ENCODE measurements around the gene ZNF430.
"Not testable (repeated sequence)": the region's sequence is repeated elsewhere in the genome, so short reads cannot be mapped to it uniquely, and the experiment has no call there.

ZNF430 gene

DNA sequence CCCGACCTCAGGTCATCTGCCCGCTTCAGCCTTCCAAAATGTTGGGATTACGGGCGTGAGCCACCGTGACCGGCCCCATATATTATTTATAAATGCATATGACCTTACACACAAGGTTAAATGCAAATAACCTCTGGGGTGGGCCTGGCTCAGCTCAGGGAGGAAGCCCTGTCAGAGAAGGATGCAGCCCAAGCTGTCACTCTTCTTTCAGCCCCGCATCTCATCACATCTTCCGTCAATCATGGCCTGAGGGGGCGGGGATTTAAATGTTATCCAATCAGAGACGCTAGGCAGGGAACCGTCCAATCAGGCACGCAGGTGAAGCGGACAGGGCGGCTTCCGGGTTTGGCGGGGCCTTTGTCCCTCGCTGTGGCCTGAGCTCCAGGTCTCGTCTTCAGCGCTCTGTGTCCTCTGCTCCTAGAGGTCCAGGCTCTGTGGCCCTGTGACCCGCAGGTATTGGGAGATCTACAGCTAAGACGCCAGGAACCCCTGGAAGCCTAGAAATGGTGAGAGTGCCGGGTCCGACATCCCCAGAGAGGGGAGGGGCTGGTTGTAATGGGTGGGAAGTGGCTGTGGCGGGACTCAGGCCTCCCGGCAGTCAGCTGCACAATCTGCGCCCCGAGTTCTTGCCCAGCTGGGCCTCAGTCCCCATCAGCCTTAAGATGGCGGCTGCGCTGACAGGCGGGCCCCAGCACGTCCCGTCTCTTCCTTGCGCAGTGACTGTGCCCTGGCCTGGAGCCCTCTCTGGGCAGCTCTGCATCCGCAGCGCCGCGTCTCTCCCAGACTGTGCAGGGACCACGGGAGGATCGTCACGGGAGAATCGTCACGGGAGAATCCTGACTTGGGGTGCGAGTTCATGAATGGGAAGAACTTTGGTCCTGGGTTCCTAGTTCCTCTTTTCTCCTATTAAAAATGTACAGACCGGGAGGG, at the start of gene ZNF430:
Gene ZNF430, plus strand, starts transcription at position 360 of the 930 bp plus-strand sequence. Its CDS starts 144 bp downstream, at position 504.
- DNase-seq (ENCODE audit: low spot score) = peak; percentile 88

DNA sequence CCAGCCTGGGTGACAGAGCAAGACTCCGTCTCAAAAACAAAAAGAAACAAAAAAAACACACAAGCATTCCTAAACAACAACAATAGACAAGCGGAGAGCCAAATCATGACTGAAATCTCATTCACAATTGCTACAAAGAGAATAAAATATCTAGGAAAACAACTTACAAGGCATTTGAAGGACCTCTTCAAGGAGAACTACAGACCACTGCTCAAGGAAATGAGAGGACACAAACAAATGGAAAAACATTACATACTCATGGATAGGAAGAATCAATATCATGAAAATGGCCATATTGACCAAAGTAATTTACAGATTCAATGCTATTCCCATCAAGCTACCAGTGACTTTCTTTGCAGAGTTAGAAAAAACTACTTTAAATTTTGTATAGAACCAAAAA, 27.7 kb upstream of the ZNF430 start:
- DNase-seq (ENCODE audit: low spot score) = not testable (repeated sequence)

DNA sequence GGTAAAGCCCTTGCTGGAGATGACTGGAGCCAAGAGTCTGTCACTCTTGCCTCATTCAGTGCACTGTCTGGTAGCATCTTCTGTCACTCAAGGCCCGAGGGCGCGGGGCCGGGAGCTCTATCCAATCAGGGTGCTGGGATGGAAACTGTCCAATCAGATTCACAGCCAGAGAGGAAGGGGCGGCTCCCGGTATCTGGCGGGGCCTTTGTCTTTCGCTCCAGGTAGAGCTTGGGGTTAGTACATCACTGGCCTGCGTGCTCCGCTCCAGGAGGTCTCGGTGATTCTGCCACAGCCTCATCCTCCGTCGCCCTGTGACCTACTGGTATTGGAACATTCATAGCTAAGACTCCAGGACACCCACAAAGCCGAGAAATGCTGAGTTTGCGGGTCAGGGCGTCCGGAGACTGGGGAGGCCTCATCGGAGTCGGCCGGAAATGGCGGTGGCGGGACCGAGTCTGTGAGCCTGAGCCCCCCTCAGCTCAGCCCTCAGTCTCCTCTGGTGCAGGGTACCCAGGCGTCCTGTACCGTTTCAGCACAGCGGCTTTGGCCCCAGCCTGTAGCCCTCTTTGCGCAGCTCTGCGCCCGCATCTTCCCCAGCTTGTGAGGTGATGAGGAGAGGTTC, 20.6 kb upstream of the ZNF430 start:
- peak; percentile 17 for DNase-seq (ENCODE audit: low spot score)

DNA sequence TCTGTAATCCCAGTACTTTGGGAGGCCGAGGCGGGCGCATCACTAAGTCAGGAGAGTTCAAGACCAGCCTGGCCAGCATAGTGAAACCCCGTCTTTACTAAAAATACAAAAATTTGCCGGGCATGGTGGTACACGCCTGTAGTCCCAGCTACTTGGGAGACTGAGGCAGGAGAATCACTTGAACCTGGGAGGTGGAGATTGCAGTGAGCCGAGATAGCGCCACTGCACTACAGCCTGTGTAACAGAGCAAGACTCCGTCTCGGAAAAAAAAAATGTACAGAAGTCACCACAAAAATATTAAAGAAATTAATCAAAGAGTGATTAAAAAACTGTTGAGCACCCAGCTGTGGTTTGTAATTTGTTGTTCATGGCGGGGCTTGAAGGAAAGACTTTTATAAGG, 781 bp downstream of the ZNF430 start:
- DNase-seq (ENCODE audit: low spot score) = not testable (repeated sequence)

DNA sequence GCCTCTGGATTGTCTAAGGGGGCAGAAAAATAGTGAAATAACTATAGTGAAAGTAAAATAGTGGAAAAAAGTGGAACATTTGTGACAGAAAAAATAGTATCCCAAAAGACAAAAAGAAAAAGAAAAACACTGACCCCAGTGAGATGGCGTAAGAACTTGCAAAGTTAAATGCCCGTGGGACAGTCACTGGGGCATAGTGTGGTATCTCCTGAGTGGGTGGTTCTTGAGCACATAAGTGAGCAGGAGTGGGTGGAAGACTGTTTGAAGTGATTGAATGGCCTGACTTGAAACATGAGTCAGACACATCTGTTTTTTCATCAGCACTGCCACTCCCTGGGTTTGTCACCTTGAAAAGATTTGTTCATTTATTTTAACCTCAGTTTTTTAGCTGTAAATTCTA, 2.5 kb downstream of the ZNF430 start:
- no peak for DNase-seq (ENCODE audit: low spot score)

DNA sequence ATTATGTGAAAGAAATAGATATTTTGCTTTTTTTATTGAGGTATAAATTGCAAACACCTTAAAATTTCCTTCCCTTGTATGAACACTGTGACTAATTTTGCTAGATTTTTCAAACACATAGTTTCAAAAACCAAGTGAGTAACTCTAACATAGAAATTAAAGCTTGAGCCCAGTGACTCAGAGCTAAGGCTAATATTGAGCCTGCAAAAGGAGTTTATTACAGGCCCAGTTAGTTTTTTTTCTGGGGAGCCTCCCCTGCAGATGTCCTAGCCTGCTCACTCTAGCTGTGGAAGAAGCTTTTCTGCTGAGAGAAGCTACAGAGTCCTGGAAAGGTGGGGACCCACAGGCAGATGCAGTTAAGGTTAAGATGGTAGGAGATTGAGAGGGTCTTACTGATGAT, 3.4 kb downstream of the ZNF430 start:
- no peak for DNase-seq (ENCODE audit: low spot score)

DNA sequence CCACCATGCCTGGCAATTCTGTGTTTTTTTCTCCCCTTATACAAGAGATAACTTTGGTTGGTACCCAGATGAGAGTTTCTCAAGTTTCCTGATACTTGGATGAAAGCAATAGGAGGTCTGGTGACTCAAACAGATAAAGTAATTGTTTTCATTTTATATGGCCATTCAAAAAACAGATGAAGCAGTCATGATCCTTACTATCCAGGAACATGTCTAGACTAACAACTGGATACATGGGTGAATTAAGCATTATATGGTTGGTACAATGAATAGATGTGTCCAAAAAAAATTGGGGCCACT, 8.5 kb downstream of the ZNF430 start:
- no peak for DNase-seq (ENCODE audit: low spot score)

DNA sequence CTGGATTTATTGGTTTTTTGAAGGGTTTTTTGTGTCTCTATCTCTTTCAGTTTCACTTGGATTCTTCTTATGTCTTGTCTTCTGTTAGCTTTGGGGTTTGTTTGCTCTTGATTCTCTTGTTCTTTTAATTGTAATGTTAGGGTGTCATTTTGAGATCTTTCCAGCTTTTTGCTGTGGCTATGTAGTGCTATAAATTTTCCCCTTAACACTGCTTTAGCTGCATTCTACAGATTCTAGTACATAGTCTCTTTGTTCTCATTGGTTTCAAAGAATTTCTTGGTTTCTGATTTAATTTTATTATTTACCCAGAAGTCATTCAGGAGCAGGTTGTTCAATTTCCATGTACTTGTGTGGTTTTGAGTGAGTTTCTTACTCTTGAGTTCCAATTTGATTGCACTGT, 24.6 kb downstream of the ZNF430 start:
- no peak for DNase-seq (ENCODE audit: low spot score)

DNA sequence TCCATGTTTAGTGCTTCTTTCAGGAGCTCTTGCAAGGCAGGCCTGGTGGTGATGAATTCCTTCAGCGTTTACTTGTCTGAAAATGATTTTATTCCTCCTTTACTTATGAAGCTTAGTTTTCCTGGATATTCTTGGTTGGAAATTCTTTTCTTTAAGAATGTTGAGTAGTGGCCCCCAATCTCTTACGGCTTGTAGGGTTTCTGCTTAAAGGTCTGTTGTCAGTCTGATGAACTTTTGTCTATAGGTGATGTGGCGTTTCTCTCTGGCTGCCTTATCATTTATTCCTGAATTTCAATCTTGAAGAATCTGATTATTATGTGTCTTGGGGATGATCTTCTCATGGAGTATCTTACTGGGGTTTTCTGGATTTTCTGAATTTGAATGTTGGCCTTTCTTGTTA, 26.0 kb downstream of the ZNF430 start:
- no peak for DNase-seq (ENCODE audit: low spot score)

DNA sequence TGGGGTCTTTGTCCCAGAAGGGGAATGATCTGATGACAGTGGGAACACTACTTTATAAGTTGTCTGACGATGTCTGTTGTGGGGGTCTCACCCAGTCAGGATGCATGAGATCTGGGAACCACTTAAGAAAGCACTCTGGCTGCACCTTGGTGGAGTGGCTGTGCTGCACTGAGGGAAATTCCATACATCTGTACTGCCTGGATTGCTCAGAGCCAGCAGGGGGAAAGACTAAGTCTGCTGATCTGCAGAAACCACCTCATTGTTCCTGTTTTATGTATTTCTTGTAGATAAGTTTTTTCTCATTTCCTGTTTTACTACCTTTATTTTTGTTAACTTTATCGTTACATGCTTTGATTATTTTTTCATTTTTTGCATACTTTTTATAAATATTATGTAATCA, 27.3 kb downstream of the ZNF430 start:
- no peak for DNase-seq (ENCODE audit: low spot score)

DNA sequence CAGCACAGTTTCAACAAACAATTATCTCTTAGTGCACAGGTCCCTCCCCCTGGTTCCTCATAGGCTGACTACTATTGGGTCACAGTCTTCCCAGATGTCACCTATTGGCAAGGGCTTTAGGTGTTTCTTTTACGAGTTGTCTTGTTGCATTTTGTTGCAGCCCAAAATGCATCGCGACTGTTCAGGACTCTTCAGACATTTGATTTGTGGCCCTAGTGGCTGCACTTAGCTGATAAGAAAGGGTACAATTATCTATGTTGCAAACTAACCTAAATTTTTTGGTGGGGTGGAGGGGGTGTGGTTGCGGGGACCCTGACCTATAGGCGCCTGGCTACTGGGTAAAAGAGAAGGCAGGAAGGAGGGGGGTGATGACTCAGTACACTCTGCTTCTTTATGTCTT, 32.4 kb downstream of the ZNF430 start:
- DNase-seq (ENCODE audit: low spot score) = no peak

DNA sequence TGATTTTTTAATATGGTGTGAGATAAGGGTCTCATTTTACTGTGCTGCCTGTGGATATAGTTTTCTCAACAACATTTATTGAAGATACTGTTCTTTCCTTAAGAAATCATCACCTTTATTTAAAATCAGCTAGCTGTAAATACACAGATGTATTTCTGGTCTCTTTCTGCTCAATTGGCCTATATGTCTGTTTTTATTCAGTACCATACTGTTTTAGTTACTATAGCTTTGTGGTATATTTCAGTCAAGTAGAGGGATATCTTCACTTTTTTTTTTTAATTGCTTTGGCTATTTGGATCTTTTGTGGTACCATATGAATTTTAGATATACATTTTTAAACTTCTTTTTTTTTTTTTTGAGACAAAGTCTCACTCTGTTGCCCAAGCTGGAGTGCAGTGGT, 44.9 kb downstream of the ZNF430 start:
- no peak for DNase-seq (ENCODE audit: low spot score)

DNA sequence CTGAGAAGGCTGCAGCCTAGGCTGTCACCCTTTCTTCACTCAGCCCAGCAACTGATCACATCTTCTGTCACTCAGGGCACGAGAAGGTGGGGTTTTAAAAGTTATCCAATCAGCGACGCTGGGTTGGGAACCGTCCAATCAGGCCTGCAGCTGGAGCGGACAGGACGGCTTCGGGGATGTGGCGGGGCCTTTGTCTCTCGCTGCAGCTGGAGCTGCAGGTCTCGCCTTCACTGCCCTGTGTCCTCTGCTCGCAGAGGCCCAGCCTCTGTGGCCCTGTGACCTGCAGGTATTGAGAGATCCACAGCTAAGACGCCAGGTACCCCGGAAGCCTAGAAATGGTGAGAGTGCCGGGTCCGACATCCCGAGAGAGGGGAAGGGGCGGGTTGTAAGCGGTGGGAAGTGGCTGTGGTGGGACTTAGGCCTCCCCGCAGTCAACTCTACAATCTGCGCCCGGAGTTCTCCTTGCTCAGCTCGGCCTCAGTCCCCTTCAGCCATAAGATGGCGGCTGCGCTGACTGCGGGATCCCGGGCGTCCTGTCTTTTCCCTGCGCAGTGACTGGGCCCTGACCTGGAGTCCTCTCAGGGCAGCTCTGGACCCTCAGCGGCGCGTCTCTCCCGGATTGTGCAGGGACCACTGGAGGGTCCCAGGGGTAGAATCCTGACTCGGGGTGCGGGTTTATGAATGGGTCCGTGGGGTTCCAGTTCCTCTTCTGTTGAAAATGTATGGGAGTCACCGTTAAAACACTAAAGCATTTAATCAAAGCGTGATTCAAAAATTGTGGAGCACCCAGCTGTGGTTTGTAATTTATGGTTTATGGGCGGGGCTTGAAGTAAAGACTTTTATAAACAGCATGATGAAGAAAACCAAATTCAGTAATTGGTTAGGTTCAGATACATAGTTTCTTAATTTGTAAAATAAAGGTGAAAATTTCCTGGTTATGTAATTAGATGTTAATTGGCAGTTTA, 61.8 kb downstream of the ZNF430 start, which contains the start of gene ZNF714:
Gene ZNF714, plus strand, starts transcription at position 193 of the 965 bp plus-strand sequence. CDS start 16,066 bp downstream, outside the sequence.
- DNase-seq (ENCODE audit: low spot score) = peak; percentile 88

DNA sequence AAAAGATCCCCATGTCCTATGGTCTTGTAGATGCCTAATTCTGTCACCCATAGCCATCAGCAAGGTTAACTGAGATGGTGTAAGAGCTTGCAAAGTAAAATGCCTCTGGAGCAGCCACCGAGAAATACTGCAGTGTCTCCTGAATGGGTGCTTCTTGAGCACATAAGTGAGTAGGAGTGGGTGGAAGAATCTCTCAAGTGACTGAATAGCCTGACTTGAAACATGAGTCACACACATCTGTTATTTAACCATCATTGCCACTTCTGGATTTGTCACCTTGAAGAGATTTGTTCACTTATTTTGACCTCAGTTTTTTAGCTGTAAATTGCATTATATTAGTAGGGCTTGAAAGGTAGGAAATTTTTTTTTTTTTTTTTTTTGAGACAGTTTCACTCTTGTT, 63.9 kb downstream of the ZNF430 start:
- no peak for DNase-seq (ENCODE audit: low spot score)

DNA sequence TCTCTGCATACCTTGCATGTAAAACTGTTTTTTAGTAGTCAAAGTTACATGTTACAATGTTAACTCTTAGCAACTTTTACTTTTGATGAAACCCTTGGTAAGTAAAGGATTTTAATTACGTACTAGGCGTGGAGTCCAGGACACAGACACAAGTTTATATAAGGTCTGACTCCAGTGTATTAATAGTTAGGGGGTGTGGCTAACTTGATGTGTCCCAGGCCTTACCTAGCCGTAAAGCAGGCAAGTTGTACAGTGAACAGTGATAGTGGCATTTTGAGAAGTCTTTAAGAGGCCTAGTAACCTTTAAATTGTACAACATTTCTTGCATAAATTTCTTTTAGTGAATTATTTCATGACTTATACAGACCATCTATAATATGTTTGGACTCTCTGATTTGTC, 67.4 kb downstream of the ZNF430 start:
- no peak for DNase-seq (ENCODE audit: low spot score)

DNA sequence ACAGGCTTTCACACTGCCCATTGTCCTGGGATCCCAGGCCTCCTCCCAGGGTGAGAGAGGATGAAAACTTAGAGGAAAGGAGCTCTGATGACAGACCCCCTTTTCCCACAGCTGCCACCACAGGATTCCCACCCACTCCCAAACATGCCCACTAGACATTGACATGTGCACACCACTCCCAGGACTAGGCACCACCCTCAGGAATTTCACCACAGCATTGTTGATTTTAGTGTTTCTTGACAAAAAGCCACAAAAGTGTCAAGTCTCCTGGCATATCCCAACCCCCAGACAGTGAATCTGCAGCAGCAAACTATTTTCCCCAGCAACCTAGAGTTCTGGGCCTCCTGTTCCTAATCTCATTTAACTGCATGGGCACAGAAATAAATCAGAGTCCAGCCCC, 71.7 kb downstream of the ZNF430 start:
- DNase-seq (ENCODE audit: low spot score) = no peak

DNA sequence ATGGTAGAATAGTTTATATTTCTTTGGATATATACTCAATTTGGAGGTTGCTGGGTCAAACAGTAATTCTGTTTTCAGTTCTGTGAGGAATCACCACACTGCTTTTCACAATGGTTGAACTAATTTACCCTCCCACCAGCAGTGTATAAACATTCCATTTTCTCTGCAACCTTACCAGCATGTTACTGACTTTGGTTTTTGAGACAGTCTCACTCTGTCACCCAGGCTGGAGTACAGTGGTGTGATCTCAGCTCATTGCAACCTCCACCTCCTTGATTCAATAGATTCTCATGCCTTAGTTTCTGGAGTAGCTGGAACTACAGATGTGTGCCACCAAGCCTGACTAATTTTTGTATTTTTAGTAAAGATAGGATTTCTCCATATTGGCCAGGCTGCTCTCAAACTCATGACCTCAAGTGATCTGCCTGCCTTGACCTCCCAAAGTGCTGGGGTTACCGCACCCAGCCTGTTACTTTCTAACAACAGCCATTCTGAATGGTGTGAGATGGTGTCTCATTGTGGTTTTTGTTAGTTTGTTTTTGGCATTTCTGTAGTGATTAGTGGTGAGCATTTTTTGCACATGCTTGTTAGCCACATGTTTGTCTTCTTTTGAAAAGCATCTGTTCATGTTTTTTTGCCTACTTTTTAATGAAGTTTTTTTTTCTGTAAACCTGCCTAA, 74.0 kb downstream of the ZNF430 start:
- DNase-seq (ENCODE audit: low spot score) = no peak

DNA sequence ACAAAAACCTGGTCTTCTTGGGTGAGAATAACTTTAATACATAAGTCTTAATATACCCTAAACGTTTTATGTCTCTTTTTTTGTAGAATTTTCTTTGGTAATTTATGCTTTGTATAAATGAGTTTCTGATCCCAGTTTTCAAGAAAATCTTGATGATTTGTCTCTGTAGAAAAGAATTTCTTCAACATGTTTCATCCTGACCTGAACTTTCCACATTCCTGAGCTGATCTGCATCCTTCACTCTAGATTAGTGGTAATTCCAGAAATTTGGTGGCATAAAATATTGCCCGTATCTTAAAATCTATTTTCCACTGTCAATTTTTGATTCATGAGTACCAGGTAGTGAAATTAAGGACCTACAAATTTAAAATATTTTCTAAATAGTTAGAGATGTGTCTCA, 77.8 kb downstream of the ZNF430 start:
- DNase-seq (ENCODE audit: low spot score) = no peak

DNA sequence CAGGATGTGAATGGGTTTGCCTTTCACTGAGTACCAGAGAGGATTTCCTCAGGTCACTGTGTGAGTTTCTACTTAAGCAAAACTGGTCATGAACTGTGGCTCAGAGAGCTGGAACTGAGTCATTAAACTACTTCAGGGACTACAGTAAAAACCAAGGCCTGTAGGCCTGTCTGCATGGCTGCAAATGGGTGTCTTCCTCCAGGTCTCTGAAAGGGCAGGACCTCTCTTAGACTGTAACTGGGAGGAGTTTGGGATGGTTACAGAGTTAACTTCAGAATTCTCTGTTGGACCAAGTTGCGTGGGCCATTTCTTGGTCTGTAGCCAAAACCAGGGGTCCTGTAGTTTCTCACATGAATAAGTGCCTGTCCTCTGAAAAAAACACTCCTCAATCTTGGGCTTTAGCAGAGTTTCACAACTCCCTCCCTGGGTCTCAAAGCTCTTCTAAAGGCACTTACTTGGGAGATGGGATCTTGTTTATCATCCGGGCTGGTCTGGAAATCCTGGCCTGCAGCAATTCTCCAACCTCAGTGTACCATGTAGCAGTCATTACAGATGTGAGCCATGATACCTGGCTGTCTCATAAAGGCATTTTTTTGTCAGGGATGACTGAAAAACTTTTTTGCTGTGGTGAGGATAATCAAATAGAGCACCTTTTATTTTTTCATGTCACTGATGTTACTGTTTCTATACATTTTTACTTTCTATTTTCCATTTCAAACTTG, 81.2 kb downstream of the ZNF430 start:
- no peak for DNase-seq (ENCODE audit: low spot score)

DNA sequence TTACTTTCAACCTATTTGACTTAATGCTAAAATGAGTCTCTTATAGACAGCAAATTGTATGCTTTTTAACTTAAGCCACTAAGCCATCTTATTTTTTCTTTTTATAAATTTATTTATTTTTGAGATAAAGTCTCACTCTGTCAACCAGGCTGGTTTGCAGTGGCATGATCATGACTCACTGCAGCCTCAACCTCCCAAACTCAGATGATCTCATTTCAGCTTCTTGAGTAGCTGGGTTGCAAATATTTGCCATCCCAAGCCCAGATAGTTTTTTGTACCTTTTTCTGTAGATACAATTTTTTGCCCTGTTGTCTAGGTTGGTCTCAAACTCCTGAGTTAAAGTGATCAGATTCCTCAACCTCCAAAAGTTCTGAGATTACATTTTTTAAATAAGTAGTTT, 88.7 kb downstream of the ZNF430 start:
- no peak for DNase-seq (ENCODE audit: low spot score)

Measured in HuH-7 (cell line).